Activated T-helper 9 cell treated with anti-CD3 and anti-CD28 coated beads, Interleukin-2, amount 50 U/mL, for 16 hours (primary cell): Measurements from ENCODE around the gene TBL1XR1.

Experiments
- DNase-seq: peaks from one replicate; pipeline ENCODE4 v3.0.0-alpha.2; 2020; ENCODE audit warnings: low read depth

Gene TBL1XR1

GRCh38 chr3:177107461-177108239 lies 89.6 kb downstream of the TBL1XR1 start:
- DNase-seq = no peak

DNA sequence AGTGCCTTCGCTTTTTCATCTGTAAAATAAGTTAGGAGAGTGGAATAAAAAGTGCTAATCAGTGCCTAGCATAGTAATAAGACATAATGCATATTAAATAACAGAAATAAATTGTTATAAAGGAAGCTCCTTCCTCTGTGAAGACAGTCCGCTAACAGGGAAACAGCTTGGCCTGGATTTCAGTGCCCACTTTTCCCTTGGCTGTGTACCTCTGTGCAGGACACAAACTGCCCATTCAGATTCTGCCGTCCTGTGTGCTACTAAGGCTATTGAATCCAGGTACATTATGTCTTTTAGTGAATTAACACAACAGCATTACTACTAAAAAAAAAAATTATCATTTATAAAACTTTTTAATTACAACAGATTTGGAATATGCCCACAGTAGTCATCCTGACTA lies 90.7 kb downstream of the TBL1XR1 start:
- DNase-seq = no peak

- no peak for DNase-seq
Observed at GRCh38 chr3:177106184-177106583, 91.1 kb downstream of the TBL1XR1 start.

- no peak for DNase-seq
Observed at GRCh38 chr3:177105623-177106022, 91.7 kb downstream of the TBL1XR1 start.

DNA sequence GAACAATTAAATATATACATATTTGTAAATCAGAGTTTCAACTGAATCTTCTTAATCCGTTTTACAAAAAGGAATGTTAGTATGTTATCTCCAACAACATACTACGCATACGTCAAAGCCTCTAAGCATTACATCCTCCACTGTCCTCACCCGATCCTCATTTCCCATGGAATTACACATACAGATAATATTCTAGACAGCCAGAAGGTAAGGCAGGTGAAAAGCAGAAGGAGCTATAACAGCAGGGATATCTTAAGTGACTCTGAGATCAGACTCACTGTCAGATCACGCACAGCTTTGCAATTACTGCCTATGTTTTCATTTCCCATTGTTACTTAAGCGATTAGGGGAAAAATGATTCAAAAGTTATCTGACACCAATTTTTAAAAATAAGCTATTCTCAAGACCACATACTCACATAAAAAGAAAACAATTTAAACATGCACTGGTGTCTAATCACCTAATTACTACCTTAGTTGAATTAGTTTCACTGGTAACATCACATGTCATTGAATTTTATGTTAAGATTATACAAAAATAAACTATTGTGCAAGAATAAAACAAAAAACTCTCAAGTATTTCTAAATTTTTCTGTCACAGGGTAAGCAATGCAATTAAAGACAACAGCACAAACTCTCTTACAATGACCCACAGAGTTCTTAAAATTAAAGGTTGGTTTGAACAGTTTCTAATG lies 92.8 kb downstream of the TBL1XR1 start:
- DNase-seq = no peak

DNA sequence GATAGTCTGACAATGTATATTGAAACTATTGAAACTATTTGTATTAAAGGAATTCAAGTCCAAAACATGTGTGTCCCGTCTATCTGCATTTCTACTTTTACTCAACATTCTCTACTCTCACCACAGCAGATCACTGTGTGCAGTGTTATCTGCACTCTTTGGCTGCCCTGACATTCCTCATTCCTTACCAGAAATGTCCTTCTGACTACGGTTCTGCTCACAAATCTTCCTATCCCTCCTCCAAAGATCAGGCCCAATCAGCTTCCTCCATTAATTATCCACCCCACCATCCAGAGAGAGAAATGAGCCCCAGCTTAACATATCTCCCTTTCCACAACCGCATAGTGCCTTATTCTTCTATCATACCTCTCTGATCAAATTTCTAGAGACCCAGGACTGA lies 94.7 kb downstream of the TBL1XR1 start:
- DNase-seq = no peak

DNA sequence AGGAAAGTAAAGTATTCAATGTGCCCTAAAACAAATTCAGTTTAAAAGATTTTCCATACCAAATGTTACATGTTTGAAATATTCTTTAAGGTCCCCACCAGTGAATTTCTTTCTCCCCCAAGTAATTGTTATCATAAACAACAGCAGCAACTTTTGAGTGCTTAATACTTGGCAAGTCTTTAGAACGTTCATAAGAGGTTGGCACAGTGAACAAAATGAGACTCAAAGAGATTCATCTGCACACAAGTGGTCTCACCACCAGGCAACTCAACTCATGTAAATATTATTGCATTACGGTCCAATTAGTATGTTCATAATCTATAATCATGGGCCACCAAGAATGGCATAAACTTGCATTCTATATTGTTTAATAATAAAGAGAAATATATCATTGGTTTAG lies 98.7 kb downstream of the TBL1XR1 start:
- DNase-seq = no peak

DNA sequence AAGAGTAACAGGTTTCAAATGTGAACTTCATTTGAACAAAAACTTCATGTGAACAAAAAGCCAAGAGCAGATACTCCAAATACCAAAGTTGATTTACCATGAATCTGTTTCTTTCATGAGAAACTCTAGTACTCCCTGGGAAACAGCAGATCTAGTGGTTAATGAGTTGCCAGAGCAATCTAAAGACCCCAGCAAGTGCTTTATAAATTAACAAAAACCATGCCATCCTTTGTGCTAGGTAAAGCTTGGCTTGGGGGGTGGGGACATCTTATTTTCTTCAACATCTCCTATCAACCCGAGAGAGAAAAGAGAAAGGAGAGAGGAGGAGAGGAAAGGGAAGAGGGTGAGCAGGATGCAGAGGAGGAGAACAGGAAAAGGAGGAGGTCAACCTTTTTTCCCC lies 100.7 kb downstream of the TBL1XR1 start:
- no peak for DNase-seq

DNA sequence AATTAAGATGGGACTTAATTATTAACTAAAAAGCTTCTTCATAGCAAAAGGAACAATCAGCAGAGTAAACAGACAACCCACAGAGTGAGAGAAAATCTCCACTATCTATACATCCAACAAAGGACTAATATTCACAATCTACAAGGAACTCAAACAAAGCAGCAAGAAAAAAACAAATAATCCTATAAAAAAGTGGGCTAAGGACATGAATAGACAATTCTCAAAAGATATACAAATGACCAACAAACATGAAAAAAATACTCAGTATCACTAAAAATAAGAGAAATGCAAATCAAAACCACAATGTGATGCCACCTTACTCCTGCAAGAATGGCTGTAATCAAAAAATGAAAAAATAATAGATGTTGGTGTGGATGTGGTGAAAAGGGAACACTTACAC lies 103.3 kb downstream of the TBL1XR1 start:
- DNase-seq = no peak

GRCh38 chr3:177089901-177090300 lies 107.4 kb downstream of the TBL1XR1 start:
- DNase-seq = no peak

DNA sequence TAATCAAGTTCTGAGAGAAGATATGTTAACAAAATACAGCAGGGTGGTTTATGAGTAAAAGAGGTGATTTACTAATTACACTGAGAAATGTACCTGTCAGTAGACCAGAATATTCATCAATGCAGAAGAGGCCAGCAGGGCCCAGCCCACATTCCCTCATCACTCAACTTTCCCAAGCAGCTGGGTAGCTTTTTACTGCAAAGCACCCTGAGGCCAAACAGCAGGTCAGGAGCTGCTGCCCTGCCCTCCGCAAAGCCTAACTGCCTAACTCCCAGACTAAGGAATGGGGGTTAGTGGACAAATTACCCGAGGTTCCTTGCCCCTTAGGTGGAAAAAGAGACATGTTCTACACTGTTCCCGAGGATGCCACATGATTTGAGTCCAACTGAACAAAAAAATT lies 108.2 kb downstream of the TBL1XR1 start:
- DNase-seq = no peak

- DNase-seq = no peak
Observed at GRCh38 chr3:177085794-177086193, 111.5 kb downstream of the TBL1XR1 start.

DNA sequence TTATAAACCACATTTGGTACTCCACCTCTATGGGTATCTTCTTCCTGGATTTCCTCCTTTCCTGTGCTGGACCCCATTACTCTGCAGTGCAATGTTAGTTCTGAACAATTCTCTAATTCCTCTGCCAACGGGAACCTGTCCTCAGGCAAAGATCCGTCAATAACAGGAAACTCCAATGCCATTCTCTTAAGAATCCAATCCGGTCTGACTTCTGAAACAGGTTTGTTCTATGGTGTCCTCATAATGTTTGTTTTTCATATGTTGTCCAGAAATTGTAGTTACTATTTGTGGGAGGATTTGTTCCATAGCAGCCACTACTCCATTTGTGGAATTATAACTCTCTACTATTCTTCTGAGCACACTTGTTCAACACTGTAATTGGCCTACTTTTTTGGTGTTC lies 112.7 kb downstream of the TBL1XR1 start:
- no peak for DNase-seq

GRCh38 chr3:177080122-177080521 lies 117.2 kb downstream of the TBL1XR1 start:
- no peak for DNase-seq

DNA sequence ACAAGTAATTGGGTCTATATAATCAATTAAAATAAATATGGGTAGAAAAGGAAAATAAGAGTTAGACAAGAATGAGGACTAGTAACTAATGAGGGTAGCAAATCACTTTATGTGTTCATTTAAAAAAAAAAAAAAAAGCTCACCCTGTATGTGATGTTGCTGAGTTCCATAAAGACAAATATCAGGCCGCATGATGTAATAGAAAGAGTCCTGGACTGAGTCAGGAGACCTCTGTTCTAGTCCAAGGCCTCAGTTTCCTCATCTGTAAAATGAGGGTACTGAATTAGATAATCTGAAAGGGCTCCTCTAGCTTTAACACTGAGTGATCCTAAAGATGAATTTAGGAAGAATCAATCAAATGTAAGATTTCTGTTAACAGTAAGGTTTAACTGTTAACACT lies 117.6 kb downstream of the TBL1XR1 start:
- no peak for DNase-seq

GRCh38 chr3:177071496-177072156 lies 125.7 kb downstream of the TBL1XR1 start:
- DNase-seq = no peak

DNA sequence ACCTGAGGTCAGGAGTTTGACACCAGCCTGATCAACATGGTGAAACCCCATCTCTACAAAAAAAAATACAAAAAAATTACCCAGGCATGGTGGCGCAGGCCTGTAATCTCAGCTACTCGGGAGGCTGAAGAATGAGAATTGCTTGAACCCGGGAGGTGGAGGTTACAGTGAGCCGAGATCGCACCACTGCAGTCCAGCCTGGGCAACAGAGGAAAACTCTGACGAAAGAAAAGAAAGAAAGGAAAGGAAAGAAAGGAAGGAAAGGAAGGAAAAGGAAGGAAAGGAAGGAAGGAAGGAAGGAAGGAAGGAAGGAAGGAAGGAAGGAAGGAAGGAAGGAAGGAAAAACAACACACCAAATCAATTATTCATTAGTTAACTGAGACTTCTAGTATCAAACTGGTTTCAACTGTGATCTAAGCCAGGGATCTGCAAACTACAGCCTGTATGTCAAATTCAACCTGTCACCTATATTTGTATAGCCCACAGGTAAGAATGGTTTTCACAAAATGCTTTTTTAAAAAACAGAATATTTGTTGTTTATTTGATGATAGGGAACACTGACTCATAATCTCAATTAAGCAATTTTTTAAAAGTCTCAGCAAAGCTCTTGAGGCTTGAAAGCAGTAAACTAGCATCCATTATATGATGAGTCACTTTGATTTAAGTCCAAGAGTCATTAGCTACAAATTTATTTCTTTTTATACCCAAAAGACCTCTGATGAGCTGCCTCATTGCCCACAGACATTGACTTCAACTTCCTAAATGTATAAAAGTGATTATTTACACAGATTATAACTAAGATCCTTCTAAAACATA lies 127.6 kb downstream of the TBL1XR1 start:
- no peak for DNase-seq

DNA sequence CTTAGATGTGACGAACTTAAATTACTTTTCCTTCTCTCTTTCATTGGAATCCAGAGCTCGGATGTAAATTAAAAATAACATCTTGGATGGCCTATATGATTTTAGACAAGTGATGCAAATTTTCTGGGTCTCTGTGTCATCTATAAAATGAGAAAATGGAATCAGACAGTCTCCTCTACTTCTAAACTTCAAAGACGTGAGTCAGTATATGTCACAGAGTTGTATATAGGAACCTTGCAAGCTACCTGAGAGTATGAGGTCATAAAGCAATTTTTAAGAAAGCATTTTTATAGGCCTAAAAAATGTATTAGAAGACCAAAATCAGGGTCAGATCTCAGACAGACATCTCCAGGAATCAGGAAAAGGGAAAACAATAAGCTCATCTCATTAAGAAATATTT lies 128.3 kb downstream of the TBL1XR1 start:
- DNase-seq = no peak

DNA sequence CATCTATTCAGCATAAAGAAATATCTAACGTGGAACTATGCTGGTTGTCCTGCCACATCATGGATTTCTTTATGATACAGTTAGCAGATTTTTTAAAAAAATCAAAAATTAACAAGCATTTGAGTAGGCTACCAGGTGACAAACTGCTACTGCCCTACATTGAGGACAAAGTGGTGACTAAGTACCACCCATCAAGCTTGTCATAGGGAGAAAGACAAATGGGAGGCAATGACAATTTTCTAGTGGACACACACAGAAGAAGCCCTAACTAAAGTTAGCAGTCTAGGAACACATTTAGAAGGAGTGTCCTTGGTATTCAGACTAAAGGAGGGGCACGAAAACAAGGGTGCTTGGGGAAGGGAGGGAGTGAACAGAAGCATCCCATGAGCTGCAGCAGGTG lies 131.2 kb downstream of the TBL1XR1 start:
- DNase-seq = no peak

- DNase-seq = no peak
Observed at GRCh38 chr3:177065285-177066033, 131.8 kb downstream of the TBL1XR1 start.

DNA sequence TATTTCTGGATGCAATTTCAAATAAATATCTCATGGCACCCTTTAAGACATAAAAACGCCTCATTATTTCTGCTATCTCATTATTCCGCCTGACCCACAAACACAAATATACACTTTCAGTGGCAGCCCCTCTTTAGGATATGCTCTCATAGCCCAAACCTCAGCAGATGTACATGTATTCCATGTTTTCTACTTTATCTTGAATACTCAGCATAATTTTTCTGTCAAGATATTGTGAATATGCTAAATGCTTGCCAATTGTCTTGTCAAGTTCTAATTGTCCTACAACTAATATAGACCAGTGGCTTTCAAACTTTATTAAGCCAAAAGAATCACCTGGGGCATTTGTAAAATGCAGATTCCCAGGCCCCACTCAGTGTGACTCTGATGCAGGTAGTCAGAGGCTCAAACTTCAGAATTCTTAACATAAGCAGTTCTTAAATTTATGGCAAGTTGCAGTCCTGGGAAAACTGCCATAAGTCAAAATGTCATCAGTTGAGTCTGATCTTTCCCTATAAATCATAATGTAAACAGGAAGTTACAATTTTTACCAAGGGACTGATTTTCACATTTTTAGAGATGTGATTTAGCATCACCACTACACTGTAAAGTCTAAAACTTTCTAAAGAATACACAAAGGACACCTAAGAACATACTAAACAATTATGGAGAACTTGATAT lies 135.1 kb downstream of the TBL1XR1 start:
- DNase-seq = no peak
